ELR (cell line): ENCODE results near the gene ANKRD28.
A peak's percentile ranks its signal among the peaks of the same experiment; 100 is the strongest.
"Not testable (repeated sequence)": the region's sequence is repeated elsewhere in the genome, so short reads cannot be mapped to it uniquely, and the experiment has no call there.

Source experiments
- DNase-seq: peaks from one replicate; pipeline ENCODE4 v3.0.0-alpha.2; 2015; ENCODE audit warnings: low read depth

ANKRD28 gene

DNA sequence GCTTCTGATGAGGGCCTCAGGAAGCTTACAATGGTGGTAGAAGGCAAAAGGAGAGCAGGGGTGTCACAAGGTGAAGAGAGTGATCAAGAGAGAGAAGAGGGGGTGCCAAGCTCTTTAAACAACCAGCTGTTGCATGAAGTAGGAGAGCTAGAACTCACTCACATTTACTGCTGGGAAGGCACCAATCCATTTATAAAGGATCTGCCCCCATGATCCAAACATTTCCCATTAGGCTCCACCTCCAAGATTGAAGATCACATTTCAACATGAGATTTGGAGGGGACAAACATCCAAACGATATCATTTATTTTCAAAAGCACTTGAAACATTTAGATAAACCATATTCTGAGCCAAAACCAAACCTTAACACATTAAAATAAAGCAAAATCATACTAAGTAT, 26.3 kb downstream of the ANKRD28 start:
- no peak for DNase-seq

DNA sequence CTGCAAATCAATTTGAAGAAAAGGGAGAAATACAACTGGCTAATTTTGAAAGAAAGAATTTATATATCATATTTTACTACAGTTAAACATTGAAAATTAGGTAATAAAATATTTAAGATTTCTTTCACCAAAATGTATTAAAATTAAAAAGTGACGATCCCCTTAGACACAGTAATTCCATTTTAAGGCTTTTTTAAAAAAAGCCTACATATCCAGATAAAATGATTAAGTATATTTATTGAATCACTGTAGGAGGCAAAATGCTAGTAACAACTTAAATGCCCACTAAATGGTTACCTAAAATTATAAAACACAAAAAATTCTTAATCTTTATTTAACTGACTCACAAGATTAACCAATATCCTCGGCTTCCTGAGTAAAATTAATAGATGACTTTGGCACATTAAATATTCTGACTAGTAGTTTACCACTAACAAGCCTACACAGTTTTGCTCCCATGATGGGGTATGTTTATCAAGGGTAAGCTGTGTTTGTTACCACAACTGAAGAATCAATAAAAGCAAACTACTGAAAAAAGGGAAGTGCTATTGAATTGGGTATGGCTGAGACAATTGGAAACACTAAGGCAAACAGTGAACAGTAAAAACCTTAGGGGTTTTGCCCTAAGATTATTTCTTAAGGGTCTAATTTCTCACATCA, 28.4 kb downstream of the ANKRD28 start:
- peak; percentile 38 for DNase-seq

DNA sequence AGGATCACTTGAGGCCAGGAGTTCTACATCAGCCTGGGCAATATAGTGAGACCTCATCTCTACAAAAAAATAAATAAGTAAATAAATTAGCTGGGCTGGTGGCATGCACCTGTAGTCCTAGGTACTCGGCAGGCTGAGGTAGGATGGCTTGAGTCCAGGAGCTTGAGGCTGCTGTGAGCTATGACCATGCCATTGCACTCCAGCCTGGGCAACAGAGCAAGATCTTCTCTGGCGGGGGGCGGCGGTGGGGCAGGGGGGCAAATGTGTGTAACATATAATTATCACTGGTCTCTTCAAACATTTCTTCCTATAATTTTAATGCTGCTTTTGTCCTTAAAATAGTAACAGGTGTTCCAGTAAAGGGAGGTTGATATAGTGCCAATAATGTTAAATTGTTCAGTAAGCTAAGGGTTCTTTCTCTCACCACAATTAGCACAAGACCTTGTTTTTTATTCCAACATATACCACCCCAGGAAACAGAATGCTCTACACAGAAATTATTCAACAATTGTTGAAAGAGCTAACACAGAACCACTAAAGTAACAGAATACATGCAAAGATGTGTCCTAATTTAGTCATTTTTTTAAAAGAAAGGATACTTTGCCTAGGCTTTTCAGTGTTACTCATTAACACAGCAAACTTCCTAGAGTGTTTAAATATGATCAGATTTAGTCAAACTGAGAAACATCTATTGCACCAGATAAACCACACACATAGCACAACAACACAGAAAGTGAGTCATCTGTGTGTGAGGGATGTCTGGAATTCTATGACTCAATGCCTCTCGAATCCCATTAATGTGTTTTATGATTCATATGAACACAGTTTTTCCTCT, 29.1 kb downstream of the ANKRD28 start:
- DNase-seq, result peak; percentile 97

DNA sequence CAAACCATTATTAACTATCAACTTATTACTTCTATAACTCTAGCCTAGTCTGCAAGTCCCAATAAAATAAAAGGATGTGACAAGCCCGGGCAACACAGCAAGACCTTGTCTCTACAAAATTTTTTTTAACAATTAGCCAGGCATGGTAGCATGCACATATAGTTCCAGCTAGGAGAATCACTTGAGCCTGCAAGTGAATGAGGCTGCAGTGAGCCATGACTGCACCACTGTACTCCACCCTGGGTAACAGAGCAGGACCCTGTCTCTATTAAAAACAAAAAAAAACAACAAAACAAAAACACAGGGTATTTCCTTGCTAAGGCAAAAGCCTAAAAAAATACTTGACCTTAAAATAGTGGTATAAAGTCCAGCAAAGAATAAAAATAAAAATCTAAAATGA, 31.4 kb downstream of the ANKRD28 start:
- DNase-seq, result no peak

DNA sequence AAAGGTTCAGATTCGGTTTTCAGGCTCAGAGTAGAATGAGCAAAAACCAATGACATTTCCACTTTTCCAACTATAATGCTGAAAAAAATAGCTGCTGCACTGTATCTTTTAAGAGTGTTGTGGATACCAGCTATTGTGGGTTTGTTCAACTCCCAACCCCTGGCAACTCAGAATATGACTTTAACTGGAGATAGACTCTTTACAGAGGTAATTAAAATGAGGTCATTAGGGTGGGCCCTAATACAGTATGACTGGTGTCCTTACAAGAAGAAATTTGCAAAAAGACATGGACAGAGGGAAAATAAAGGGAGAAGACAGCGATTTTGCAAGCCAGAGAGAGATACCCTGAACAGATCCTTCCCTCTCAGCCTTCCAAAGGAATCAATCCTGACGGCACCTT, 39.5 kb downstream of the ANKRD28 start:
- no peak for DNase-seq

DNA sequence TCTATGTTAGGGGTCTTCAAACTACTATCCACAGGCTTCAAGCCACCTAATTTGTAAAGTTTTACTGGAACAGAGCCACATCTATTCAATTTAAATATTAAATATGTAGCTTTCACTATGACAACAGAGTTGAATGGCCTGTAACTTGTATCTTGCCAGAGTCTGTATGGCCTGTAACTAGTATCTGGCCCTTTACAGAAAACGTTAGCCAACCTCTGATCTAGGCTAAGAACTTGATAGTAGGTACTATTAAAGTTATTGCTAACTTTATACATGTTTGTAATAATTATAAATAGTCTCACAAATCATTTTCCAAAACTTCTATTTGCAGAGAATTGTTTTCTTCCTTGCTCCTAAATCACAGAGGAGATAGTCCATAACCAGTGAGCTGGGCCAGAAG, 40.0 kb downstream of the ANKRD28 start:
- no peak for DNase-seq

DNA sequence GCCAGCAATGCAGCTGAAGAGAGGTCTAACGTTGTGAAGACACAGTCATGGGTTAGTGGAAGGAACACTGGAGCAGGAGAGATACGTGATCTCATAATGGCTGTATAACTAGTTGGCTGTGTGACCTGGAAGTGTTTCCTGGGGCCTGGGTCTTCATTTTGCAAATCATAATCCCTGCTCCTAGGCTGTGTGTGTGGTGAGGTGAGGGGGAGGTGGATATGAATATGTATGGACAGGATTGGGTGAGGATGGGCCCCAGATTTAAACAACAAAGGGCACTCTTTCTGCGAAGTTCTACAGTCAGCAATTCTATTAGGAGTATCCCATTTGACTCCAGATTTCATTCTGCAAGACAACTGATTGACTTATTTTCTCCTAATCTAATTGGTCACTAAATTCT, 41.3 kb downstream of the ANKRD28 start:
- no peak for DNase-seq

DNA sequence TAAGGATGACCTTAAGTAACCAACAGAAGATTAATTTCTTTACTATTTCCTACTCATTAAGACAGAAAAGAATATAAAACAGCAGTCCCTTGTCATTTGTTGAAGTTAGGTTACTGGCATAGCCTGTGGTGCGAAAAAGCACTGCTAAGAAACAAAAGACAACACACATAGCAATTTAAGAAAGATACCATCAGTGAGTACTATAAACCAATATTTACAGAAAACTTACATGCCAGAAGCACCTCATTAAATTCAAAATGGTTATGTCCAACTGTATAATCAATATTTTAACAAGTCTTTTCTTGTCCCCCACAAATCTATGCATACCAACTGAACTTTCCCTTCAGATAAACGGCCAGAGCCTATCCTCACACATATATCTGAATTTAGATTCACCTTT, 42.0 kb downstream of the ANKRD28 start:
- no peak for DNase-seq

DNA sequence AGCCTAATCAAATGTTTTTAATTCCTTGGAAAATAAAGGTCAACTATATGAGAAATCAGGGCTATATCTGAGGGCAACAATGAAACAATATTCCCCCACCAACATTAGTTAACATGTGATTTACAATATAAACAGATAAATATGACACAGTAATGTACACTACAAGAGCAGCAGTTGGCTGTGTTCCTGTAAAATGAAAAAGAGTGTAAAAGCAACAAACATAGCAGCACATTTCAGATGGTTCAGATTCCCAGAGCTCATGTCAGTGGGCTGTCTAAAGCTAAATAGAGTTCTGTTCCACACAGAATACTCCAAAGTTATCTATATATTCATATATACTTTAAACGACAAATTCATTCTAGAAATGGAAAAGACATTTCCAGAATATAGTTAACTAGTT, 42.6 kb downstream of the ANKRD28 start:
- DNase-seq, result no peak

DNA sequence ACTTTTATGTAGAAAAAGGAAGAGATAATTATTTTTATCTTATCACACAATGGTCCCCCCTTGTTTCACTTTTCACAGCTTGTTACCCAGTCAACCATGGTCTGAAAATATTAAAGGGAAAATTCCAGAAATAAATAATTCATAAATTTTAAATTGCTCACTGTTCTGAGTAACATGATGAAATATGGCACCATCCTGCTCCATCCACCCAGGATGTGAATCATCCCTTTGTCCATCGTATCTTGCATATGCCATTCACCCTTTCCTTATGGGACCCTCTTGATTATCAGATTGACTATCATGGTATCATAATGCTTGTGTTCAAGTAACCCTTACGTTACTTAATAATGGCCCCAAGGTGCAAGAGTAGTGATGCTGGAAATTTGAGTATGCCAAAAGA, 43.7 kb downstream of the ANKRD28 start:
- peak; percentile 77 for DNase-seq

DNA sequence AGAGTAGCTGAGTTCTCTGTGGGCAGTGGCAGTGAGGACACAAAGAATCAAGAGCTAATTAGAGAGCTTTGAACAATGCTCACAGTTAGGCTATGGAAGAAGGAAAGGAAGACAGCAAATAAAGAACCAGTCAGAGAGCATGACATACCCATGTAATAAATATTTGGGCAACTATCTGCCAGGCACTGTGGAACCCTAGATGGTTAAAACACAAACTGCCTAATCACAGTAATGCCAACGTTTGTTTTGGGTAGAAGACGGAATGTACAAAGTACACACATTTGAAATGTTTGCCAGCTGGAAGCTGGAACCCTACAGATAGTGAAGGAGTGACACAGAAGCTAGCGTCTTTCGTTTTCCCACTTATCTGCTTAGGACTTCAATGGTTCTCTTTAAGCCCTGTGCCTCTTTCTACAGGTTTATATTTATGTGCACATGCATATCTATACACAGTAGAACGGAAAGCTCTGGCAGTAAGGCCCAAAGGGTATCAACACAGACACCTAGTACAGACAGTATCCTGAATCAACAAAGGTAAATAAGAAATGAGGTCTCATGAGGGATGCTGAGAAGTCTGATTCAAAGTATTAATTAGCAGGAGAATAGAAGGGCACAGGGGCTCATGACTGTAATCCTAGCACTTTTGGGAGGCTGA, 44.6 kb downstream of the ANKRD28 start:
- no peak for DNase-seq

DNA sequence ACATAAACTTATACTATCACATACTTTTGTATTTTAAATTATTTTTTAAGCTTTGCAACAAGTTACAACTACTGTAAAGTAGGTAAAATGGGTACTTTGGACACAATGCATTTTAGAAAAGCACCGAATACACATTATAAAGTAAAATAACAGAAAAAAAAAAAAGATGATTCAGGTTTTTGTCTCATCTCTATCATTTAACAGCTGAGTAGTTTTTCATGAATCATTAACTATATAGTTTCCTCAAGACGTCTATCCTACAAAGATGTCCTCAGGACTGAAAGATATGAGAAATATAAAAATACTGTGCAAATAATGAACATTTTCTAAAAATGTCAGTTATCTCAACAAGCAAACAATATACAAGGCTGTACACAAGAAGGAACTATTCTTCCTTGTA, 46.9 kb downstream of the ANKRD28 start:
- DNase-seq, result no peak

DNA sequence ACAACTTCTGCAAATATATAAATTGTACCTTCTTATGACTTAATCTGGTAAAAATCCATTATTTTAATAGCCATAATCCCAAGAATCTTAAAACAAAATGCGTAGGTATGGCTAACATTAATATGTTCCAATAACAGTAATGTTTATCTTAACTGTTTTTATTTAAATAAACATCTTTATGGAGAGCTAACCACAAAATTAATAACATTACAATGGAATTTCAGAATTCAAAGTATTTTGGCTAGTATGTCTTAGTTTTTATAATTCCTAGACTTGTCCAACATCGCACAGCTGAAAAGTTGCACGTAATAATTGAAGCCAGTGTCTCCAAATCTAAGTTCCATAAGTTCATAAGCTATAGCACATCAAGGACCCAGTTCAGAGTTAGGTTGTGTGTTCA, 47.6 kb downstream of the ANKRD28 start:
- DNase-seq, result no peak

DNA sequence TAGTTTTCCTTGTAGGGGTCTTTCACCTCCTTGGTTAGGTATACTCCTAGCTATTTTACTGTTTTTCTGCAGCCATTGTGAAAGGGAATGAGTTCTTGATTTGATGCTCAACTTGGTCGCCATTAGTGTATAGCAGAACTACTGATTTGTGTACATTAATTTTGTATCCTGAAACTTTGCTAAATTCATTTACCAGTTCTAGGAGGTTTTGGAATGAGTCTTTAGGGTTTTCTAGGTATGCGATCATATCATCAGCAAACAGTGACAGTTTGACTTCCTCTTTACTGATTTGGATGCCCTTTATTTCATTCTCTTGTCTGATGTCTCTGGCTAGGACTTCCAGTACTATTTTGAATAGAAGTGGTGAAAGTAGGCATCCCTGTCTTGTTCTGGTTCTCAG, 51.9 kb downstream of the ANKRD28 start:
- not testable (repeated sequence) for DNase-seq

DNA sequence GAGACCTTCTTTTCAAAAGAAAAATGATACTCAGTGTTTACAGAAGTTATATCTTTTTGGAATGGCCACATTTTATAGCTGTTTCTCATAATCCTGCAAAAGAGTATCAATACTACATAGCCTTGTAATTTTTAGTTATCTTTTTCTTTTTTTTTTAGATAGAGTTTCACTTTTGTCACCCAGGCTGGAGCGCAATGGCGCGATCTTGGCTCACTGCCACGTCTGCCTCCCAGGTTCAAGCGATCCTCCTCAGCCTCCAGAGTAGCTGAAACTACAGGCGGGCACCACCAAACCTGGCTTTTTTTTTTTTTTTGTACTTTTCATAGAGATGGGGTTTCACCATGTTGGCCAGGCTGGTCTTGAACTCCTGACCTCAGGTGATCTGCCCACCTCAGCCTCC, 53.6 kb downstream of the ANKRD28 start:
- no peak for DNase-seq

DNA sequence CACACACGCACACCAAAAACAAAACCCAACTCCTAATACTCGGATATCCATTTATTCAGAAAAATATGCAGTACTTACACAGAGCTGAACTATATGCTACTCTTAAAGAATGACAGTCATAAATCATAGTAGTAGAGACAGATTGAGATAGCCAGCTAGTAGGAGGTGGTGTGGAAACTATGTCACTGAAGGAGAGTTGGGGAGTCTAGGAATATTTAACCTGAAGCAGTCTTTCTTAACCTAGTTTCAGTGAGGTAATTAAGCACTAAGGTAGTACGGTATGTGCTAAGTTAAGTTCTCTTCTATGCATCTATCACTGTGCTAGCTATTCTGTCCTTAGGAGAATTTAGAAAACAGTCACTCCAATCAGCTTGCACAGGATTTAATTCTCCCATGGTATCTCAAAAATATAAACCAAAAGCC, 54.2 kb downstream of the ANKRD28 start:
- no peak for DNase-seq

DNA sequence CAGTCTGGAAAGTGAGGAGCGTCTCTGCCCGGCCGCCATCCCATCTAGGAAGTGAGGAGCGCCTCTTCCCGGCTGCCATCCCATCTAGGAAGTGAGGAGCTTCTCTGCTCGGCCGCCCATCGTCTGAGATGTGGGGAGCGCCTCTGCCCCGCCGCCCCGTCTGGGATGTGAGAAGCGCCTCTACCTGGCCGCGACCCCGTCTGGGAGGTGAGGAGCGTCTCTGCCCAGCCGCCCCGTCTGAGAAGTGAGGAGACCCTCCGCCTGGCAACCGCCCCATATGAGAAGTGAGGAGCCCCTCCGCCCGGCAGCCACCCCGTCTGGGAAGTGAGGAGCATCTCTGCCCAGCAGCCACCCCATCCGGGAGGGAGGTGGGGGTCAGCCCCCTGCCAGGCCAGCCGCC, 55.5 kb downstream of the ANKRD28 start:
- not testable (repeated sequence) for DNase-seq

DNA sequence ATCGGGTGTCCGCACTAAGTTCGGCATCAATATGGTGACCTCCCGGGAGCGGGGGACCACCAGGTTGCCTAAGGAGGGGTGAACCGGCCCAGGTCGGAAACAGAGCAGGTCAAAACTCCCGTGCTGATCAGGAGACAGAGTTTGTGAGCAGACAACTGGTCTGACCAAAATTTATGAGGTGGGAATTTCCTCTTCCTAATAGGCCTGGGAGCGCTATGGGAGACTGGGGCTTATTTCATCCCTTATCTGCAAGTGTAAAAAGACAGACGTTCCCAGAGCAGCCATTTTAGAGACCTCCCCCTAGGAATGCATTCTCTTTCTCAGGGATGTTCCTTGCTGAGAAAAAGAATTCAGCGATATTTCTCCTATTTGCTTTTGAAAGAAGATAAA, 59.2 kb downstream of the ANKRD28 start:
- not testable (repeated sequence) for DNase-seq

DNA sequence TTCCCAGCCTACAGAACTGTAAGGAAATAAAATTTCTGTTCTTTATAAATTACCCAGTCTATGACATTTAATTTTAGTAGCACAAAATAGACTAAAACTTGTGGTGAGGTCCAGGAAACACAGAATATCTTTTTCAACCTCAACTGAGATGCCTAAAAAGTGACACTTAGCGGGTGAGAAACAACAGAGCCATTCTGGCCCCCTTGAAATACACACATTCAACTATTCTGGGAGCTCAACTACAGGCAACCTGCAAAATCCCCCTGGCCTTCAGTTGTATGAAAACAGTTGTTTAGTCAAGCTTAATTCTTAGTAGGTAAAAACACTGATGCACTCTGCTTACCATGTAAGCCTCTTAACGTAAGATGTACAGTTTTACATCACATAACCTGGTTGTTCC, 66.8 kb downstream of the ANKRD28 start:
- DNase-seq, result no peak

DNA sequence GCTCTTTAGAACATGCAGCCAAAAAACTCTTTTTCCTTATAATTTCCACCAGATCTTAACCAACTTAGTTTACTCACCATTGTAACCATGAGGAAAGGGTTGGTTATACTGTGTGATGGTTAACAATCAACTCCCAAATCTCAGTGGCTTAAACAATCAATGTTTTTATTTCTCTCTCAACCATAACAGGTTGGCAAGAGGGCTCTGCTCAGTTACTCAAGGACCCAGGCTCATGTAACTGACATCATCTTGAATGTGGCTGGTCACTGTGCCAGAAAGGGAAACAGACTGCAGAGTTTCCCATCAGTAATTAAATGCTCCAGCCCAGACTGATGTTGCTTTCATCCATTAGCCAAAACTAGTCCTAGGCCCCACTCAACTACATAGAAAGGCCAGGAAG, 69.0 kb downstream of the ANKRD28 start:
- DNase-seq, result no peak

DNA sequence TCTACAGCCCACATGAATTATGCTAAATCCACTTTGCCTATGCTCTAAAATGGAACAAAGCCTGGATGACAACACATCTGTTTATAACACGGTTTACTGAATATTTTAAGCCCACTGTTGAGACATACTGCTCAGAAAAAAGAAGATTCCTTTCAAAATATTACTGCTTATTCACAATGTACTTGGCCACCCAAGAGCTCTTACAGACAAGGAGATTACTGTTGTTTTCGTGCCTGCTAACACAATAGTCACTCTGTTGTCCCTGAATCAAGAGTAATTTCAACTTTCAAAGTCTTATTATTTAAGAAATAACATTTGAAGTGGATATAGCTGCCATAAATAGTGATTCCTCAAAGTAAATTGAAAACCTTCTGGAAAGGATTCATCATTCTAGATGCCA, 70.9 kb downstream of the ANKRD28 start:
- no peak for DNase-seq

DNA sequence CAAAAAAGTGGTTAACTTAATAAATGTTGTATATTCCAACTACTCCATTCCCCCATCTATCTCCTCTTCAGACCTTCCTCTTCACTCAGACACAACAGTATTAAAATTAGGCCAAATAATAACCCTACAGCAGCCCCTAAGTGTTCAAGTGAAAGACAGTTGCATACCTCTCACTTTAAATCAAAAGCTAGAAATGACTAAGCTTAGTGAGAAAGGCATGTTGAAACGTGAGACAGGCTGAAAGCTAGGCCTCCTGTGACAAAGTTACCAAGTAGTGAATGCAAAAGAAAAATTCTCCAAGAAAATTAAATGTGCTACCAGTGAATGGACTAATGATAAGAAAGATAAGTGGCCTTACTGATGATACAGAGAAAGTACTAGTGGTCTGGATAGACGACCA, 71.7 kb downstream of the ANKRD28 start:
- peak; percentile 20 for DNase-seq

DNA sequence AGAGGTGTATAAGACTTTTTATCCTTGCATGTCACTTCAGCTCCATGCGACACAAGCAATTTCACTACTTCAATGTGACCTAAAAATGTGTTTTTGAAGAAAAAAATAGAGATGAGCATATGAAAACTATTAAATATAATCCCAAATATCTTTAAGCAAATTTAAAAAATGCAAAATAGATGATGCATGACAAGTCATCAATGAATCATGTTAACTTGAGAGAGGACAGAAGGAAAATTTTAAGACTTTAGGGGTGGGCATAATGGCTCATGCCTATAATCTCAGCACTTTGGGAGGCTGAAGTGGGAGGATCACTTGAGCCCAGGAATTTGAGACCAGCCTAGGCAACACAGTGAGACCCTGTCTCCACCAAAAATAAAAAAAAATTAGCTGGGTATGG, 73.3 kb downstream of the ANKRD28 start:
- DNase-seq, result peak; percentile 34

DNA sequence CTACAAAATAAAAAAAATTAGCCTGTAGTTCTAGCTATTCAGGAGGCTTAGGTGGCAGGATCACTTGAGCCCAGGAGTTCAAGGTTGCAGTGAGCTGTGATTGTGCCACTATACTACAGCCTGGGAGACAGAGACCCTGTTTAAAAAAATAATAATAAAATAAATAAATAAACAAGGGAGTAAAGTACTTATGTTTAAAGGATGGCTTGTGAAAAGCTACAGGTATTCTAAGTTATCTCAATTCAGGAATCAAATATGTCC, 74.2 kb downstream of the ANKRD28 start:
- DNase-seq, result no peak
